Measurements from ENCODE around the gene GATA2. TPM values are rescaled to one million over a fixed set of nuclear protein-coding genes. Genes with fewer than 3 reads are reported as not detected.

GATA2 gene
- total RNA-seq, 1 donor from 2014 or later: 4.3 TPM

DNA sequence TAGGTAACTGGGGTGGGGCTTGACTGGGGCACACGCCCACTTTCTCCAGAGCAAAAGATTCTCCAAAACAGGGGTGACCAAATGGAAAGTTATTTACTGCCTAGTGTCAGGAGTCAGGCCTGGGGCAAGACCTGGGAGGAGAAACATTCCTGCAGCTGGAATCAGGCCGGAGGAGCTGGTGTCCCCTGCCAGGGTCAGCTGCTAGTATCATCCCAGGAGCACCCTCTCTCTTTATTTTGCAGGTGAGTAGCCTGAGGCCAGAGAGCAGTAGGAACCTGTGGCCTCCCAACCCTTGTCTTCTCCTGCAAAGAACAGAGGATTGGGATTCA lies 59.2 kb downstream of the GATA2 start:
- DNase-seq (ENCODE audit: low read depth): no peak

GRCh38 chr3:128432971-128433836 lies 59.8 kb downstream of the GATA2 start:
- DNase-seq (ENCODE audit: low read depth): no peak

DNA sequence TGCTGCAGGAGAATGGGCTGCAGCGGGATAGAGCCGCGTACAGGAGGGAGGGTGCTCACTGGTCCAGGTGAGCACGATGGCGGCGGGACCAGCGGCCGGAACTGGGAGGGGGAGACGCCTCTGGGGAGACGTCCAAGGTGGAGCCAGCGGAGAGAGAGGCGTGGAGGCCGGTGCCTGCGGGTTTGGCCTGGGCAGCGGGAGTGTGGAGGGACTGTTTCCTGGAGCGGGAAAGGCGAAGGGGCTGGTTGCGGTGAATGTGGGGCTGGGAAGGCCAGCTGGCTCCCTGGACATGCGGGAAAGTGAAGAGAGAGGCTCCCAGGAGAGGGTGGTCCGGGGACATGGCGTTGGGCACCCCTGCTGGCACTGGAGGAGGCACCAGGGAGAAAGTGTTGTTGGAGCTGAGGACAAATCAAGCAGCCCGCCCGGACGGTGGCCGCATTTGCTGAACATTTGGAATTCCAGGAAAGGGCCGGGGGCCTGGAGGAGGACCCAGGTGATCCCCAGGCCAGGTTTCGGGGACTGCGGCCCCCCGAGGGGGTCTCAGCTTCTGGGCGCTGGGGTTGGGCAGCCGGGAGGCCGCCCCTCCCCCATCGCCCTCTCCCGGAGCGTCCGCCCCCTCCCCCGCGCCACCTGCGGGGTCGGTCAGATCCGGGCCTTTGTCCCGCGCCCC lies 60.6 kb downstream of the GATA2 start:
- DNase-seq (ENCODE audit: low read depth): no peak

DNA sequence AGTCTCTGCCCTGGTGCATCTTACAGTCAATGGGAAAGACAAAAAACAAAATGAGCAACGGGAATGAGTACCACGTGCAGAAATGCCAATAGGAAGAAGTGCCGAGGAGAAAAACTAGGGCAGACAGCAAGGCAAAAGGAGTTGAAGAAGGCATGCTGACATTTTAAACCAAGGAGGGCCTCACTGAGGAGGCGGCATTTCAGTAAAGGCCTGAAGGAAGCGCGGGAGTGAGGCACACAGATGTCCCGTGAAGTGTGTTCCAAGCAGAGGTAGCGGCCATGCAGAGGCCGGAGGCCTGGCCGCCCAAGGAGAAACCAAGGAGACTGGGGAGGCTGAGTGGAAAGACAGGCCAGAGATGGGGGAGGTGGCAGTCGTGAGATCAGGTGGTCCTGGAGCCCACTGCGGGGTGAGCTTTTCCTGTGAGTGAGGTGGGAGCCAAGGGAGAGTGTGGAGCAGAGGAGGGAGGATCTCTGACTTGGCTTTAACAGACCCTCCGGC lies 61.1 kb downstream of the GATA2 start:
- no peak for DNase-seq (ENCODE audit: low read depth)

GRCh38 chr3:128430731-128431130 lies 62.3 kb downstream of the GATA2 start:
- no peak for DNase-seq (ENCODE audit: low read depth)

- DNase-seq (ENCODE audit: low read depth): no peak
Observed at GRCh38 chr3:128430301-128430700, 62.7 kb downstream of the GATA2 start.

DNA sequence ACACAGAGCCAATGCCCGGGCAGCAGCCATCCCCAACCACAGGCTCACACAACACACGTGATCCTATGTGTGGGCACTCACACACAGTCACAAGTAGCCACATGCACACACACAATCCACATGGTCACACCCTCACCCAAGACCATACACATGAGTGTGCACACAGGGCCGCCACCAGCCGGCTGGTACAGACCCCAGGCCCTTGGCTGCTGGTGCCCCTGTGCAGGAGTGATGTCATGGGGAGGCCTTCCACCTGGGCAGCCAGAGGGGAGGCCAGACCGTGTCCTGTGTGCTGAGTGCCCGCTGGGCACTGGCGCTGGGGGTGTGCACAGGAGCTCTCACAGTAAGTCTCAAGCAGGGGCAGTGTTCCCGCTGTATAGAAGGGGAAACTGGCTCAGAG lies 63.2 kb downstream of the GATA2 start:
- no peak for DNase-seq (ENCODE audit: low read depth)

Other genes starting within 250 kb of the GATA2 start
- not detected in 2 replicates for gene DNAJB8, start 26.3 kb downstream of the GATA2 start, total RNA-seq
- gene RPN1, start 157.6 kb upstream of the GATA2 start, total RNA-seq: 339 and 570 TPM in 2 replicates
- gene RAB7A, start 233.0 kb upstream of the GATA2 start, total RNA-seq: 33.9 and 100.0 TPM in 2 replicates